H54 (cell line): Measurements from ENCODE around the gene SYNPO2.

Source experiments
- DNase-seq: peaks from one replicate; pipeline ENCODE4 v3.0.0; 2011; ENCODE audit warnings: low spot score, mixed read lengths; ENCODE audit not compliant: insufficient read length
- FAIRE-seq: peaks from 3 replicates; lab custom pipeline; 2011; peaks lifted over from hg19 to GRCh38; lab: Jason Lieb, UNC
- POLR2A ChIP-seq: IDR thresholded peaks from 2 replicates; pipeline ENCODE4 v1.6.1; 2011; ENCODE audit warnings: low read depth, mild to moderate bottlenecking, low read length

The SYNPO2 gene

DNA sequence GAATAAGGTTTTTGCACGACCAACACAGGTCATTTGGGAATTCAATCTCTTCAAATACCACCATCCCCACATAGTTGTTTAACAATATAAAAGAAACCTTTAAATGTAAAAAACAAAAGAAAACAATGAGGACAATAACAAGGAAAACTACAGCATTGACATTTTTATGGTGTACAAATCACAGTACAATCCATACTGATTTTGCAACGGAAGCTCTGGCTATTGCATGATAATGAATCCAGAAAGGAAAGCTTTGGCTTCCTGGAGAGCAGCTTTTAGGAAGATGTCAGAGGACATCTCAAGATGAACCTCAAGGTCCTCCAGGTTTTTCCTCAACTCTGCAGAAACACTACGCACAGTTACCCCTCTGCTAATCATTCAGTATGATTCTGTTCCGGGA is 135.4 kb downstream of the SYNPO2 start:
- FAIRE-seq: no peak
- TF ChIP-seq POLR2A: no peak
- DNase-seq: no peak

GRCh38 chr4:119025420-119025819 is 136.8 kb downstream of the SYNPO2 start:
- TF ChIP-seq POLR2A: no peak
- FAIRE-seq (no peak), DNase-seq (no peak)

DNA sequence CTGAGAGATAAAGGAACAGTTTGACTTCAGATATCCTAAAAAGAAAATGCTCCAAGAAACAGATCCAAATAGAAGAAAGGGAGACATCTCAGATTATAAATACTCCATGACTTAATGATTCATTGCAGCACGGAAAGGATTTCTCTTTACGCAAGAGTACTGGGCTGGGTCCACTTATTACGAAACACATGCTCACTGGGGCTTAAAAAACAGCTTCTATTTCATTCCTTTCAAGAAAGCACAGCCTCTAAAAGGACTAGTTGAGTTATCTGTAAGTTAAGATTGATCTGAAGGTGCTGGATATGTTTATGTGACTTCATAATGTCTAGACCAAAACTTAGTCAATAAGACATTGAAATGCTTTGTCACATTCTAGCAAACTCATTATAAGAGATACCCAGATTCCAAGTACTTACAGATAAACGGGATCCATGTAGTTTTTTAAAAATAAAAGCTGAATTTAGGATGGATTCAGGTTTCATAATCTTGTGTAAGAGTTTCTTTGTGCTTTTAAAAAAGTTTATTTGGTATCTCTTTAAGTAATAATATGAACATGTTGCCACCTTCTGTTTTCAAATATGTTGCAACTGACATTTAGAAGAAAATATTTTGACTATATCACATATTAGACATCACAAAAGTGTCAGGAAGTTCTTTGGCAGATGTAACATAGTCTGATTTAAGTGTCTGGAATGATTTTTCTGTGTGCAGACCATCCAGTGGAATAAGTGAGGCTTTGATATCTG is 137.4 kb downstream of the SYNPO2 start:
- DNase-seq: no peak
- no peak for FAIRE-seq
- no peak for TF ChIP-seq POLR2A

- DNase-seq: no peak
- no peak for FAIRE-seq
- no peak for TF ChIP-seq POLR2A
Measured at GRCh38 chr4:119026662-119027444, 138.2 kb downstream of the SYNPO2 start.

DNA sequence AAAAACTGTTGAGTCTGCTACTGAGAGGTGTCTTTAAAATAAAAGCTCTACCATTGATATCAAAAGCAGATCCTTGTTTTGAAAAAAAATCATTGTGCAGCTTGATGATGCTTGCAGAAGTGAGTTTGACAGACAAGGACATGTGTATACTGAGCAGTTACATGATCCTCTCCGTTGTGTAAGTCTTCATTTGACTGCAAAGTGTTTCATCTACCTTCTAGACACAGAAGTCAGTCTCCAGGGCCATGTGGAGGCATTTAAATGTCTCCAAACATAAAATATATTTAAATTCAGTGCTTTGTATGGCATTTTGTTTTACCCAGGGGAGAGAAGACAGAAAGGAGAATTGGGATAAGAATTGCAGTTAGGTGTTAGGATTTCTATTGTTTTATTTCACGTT is 139.2 kb downstream of the SYNPO2 start:
- FAIRE-seq (no peak), DNase-seq (no peak)
- TF ChIP-seq POLR2A: no peak

DNA sequence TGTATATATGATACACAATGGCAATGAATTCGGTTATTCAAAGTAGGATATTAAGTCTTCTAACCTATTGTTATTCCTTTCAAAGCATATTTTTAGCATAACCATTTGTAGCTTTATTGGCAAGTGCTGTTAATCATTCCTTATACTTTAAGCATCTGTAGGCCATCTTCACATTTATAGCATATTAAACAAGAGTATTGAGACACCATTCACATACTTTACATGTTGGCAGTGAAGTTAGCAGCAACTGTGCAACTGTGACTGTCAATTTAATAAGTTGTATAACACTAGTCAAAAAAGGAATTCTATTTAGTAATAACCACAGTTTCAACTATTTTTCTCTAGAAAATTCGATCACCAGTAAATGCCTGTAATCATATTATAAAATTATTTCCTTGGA is 139.6 kb downstream of the SYNPO2 start:
- no peak for DNase-seq
- FAIRE-seq: no peak
- TF ChIP-seq POLR2A: no peak

DNA sequence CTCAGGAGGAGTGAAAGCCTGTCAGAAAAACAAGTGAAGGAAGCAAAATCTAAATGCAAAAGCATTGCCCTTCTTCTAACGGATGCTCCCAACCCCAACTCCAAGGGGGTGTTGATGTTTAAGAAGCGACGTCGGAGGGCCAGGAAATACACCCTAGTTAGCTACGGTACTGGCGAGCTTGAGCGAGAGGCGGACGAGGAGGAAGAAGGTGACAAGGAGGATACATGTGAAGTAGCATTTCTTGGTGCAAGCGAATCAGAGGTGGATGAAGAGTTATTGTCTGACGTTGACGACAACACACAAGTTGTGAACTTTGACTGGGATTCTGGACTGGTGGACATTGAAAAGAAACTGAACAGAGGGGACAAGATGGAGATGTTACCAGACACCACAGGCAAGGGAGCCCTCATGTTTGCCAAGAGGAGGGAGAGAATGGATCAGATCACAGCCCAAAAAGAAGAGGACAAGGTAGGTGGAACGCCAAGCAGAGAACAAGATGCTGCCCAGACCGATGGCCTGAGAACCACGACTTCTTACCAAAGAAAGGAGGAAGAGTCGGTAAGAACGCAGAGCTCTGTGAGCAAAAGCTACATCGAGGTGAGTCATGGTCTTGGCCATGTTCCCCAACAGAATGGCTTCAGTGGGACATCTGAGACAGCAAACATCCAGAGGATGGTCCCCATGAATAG is 141.3 kb downstream of the SYNPO2 start:
- no peak for TF ChIP-seq POLR2A
- no peak for DNase-seq
- no peak for FAIRE-seq

DNA sequence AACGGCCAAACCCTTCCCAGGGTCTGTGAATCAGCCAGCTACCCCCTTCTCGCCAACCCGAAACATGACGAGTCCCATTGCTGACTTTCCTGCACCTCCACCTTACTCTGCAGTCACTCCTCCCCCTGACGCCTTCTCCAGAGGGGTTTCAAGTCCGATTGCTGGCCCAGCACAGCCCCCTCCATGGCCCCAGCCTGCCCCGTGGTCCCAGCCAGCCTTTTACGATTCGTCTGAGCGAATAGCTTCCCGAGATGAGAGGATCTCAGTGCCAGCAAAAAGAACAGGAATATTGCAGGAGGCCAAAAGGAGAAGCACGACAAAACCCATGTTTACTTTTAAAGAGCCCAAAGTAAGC is 141.9 kb downstream of the SYNPO2 start:
- TF ChIP-seq POLR2A: no peak
- DNase-seq (no peak), FAIRE-seq (no peak)

- no peak for FAIRE-seq
- DNase-seq: no peak
- TF ChIP-seq POLR2A: no peak
Measured at GRCh38 chr4:119031218-119031617, 142.6 kb downstream of the SYNPO2 start.

DNA sequence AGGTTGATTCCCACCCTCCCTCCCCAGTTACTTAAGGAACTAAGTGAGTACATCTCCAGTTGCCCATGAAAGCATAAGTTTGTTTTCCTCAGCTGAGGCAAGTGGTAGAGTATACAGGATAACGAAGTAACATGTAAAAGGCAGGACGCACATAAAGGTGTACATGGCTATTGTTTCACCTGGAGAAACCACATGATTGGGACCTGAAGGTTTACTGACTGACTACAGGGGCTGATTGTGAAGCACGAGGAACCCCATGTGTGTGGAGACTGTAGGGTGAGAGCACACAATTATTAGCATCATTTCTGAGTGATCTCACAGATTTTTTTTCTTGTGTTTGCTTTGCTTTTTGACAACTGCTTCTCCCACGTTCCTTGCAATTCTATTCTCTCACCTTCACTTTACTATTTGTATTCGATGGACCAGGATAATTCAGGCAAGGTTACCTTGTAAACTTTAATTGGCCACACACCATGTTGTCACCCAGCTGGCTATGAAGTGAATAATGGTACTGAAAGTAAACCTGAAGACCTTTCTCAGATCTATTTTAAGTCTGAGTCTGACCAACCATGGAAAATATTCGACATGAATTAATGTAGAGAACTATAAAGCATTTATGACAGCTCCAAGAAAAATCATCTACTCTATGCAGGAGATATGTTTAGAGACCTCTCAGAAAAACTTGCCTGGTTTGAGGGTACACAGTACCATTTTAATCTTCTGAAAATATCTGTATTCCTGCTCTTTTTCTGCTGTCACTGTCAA is 144.4 kb downstream of the SYNPO2 start:
- no peak for TF ChIP-seq POLR2A
- FAIRE-seq (no peak), DNase-seq (no peak)

- FAIRE-seq (no peak), DNase-seq (no peak)
- TF ChIP-seq POLR2A: no peak
Measured at GRCh38 chr4:119034276-119035008, 145.8 kb downstream of the SYNPO2 start.

DNA sequence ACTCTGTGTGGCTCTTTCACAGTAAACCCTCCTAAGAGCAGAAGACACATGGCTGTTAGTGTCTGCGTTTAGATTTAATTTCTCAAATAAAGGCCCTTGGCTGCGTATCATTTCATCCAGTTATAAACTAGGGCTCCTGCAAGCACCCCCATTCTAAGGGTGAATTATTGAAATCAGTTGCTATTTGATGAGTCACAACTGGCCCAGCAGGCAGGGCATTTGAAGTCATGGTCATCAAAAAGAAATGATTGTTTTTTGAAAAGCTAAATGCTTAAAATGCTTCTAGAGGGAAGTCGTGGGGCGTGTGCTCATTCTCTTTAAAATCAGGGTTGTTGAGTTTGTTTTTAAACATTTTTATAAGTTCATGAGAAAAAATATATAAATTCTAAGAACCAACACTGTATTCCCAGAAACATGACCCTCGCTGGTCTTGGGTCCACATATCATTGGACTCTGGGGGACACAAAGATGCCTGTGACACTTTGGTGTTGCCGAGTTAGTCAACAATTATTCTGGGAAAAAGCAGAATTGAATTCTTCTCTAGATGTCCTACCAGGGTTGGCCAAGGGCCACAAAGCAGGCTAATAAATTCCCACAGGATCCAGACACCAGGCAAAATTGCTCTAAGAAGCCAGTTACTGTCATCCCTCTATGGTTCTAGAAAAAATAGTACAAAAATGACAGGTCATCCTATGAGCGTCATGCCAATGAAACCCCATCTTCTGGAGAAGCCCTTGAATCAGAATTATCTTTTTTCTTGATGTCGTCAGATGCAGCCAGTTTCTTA is 147.5 kb downstream of the SYNPO2 start:
- no peak for TF ChIP-seq POLR2A
- FAIRE-seq (no peak), DNase-seq (no peak)
